K562 (cell line): ENCODE measurements around the gene NKD1. TPM values are rescaled to one million over a fixed set of nuclear protein-coding genes. Genes with fewer than 3 reads are reported as not detected.
"Not testable (repeated sequence)": the region's sequence is repeated elsewhere in the genome, so short reads cannot be mapped to it uniquely, and the experiment has no call there.

ENCODE experiments used
- ATAC-seq: fragments of 200-7000 bp; cut with Tn5 transposase; 3 replicates; pipeline ENCODE4 v1.9.1; 2020; ENCODE audit warnings: moderate library complexity
- BruUV-seq: library from RNA; stranded (reverse); fragments of 400-500 nt; replicated peaks from 2 replicates; lab custom pipeline; 2021; lab: Mats Ljungman, UMichigan
- CTCF ChIA-PET: fragments of 300-600 bp; formaldehyde crosslinking; extraction: SDS; loops from one replicate; lab custom pipeline; 2021; ENCODE audit warnings: low intra/inter-chr PET ratio; lab: Yijun Ruan, JAX
- POLR2A ChIA-PET: fragments of 300-600, 350-650 bp; sonication (Branson Sonifier 250); formaldehyde crosslinking; extraction: SDS; loops from one replicate; lab custom pipeline; 2021; ENCODE audit warnings: antibody characterized with exemption, inconsistent platforms; lab: Yijun Ruan, JAX
- DNase-seq, 4 experiments: peaks; one replicate each; pipeline versions ENCODE4 v3.0.0 to v3.0.0-alpha.2; 2011 to 2018; ENCODE audit warnings: low spot score in 3 of 4, mixed read lengths in 3 of 4; ENCODE audit errors: extremely low read depth in 1 of 4
- FAIRE-seq: peaks from 2 replicates; lab custom pipeline; 2011; peaks lifted over from hg19 to GRCh38; lab: Jason Lieb, UNC
- H2AFZ ChIP-seq: 2 replicates; pipeline ENCODE4 v1.6.0; 2011; ENCODE audit warnings: low read depth, low read length, control low read depth, inconsistent platforms
- H3K27ac ChIP-seq: fragments of 200-600 bp; 3 replicates; pipeline ENCODE4 v1.8.0; 2011; ENCODE audit warnings: low read depth, mild to moderate bottlenecking, control low read depth, inconsistent platforms, low read length, moderate library complexity, mixed read lengths; ENCODE audit errors: extremely low read depth
- H3K27me3 ChIP-seq, 2 experiments: fragments of 300-600 bp in 1 of 2; 2 replicates in 1 of 2; 3 replicates in 1 of 2; pipeline versions ENCODE4 v1.6.0 to v1.8.0; 2011; ENCODE audit warnings: inconsistent platforms in 2 of 2, low read length in 2 of 2, mild to moderate bottlenecking in 1 of 2, mixed read lengths in 1 of 2, moderate library complexity in 1 of 2; ENCODE audit not compliant: control insufficient read depth in 2 of 2, insufficient read depth in 2 of 2
- H3K36me3 ChIP-seq: fragments of 300-600 bp; 3 replicates; pipeline ENCODE4 v1.8.0; 2011; ENCODE audit warnings: mild to moderate bottlenecking, low read length, inconsistent platforms; ENCODE audit not compliant: control insufficient read depth, insufficient read depth
- H3K4me1 ChIP-seq, 2 experiments: fragments of 200-600 bp in 1 of 2; replicated peaks in 1 of 2; 2 replicates in 1 of 2; 3 replicates in 1 of 2; pipeline versions ENCODE4 v1.5.1 to v1.8.0; 2011; ENCODE audit warnings: inconsistent platforms in 2 of 2, low read length in 2 of 2, mild to moderate bottlenecking in 1 of 2, mixed read lengths in 1 of 2, moderate library complexity in 1 of 2; ENCODE audit not compliant: control insufficient read depth in 2 of 2, insufficient read depth in 2 of 2
- H3K4me2 ChIP-seq: 2 replicates; pipeline ENCODE4 v1.6.1; 2011; ENCODE audit warnings: low read length, control low read depth, inconsistent platforms, mixed read lengths; ENCODE audit not compliant: insufficient read depth
- H3K4me3 ChIP-seq: fragments of 200-600 bp; sonication (generic), shearing (Covaris generic); 2 replicates; pipeline ENCODE4 v1.5.1; 2016; ENCODE audit warnings: control low read depth, inconsistent platforms
- H3K79me2 ChIP-seq: fragments of 200-600 bp; 3 replicates; pipeline ENCODE4 v1.8.0; 2011; ENCODE audit warnings: low read length, inconsistent platforms; ENCODE audit not compliant: control insufficient read depth, insufficient read depth
- H3K9ac ChIP-seq, 2 experiments: 2 replicates each; pipeline versions ENCODE4 v1.6.0 to v1.6.1; 2011; ENCODE audit warnings: low read depth in 2 of 2, low read length in 2 of 2, control low read depth in 1 of 2, inconsistent platforms in 1 of 2, mild to moderate bottlenecking in 1 of 2, mixed read lengths in 1 of 2; ENCODE audit not compliant: insufficient read depth in 1 of 2
- H3K9me1 ChIP-seq: one replicate; pipeline ENCODE4 v1.6.0; 2011; ENCODE audit warnings: inconsistent platforms, mild to moderate bottlenecking, low read length, moderate library complexity; ENCODE audit not compliant: control insufficient read depth, insufficient read depth
- H3K9me3 ChIP-seq: replicated peaks from 2 replicates; pipeline ENCODE4 v1.5.1; 2011; ENCODE audit warnings: low read depth, low read length, inconsistent platforms; ENCODE audit not compliant: control insufficient read depth, insufficient read depth
- H4K20me1 ChIP-seq: replicated peaks from 2 replicates; pipeline ENCODE4 v1.6.1; 2011; ENCODE audit warnings: low read length, inconsistent platforms, mixed read lengths; ENCODE audit not compliant: control insufficient read depth, insufficient read depth
- FUS ChIP-seq: fragments of 200-400 bp; formaldehyde crosslinking; optimal IDR thresholded peaks from 2 replicates; pipeline ENCODE3; 2017; ENCODE audit warnings: low read depth, low read length
- PHTF2 ChIP-seq: fragments of 250-450 bp; sonication (Bioruptor Pico); IDR thresholded peaks from 2 replicates; pipeline ENCODE4 v1.5.0; 2021; ENCODE audit warnings: mild to moderate bottlenecking
- RFX1 ChIP-seq: fragments of 450-650 bp; IDR thresholded peaks from 2 replicates; pipeline ENCODE4 v1.6.1; 2016; ENCODE audit warnings: mild to moderate bottlenecking, moderate library complexity
- ZNF197 ChIP-seq: fragments of 200-800 bp; sonication (Bioruptor generic); IDR thresholded peaks from 2 replicates; pipeline ENCODE4 v1.6.1; 2016; ENCODE audit warnings: low read depth, missing genetic modification characterization, missing compliant biosample characterization
- ZNF766 ChIP-seq: fragments of 200-800 bp; sonication (Bioruptor generic); conservative IDR thresholded peaks from 2 replicates; pipeline ENCODE4 v1.6.1; 2016; ENCODE audit warnings: missing genetic modification characterization, missing compliant biosample characterization
- ZSCAN29 ChIP-seq: fragments of 450-650 bp; IDR thresholded peaks from 2 replicates; pipeline ENCODE4 v1.6.1; 2017
- WGBS: fragments of 100-300 bp; shearing (Covaris generic); methylation state at CpG from one replicate; pipeline ENCODE4 v1.1.6; 2016; ENCODE audit warnings: low coverage, mixed read lengths; ENCODE audit not compliant: insufficient coverage; ENCODE audit errors: missing lambda C conversion rate; 5-methylcytosine and 5-hydroxymethylcytosine counted together
- in situ Hi-C: fragments of 300-500 bp; cut with MboI; formaldehyde crosslinking; loops from 4 replicates; pipeline ENCODE4 v1.15.0; 2018; ENCODE audit warnings: inconsistent platforms, mixed read lengths
- intact Hi-C: fragments of 100-400 bp; cut with micrococcal nuclease; formaldehyde crosslinking; loops from 2 replicates; pipeline ENCODE4 v1.14.2; 2022
- polyA plus RNA-seq, 8 experiments: library from polyadenylated mRNA; depleted of rRNA in 4 of 8; stranded (reverse) in 5 of 8; unstranded in 3 of 8; fragments of >200 nt; fragmentation: Nextera tagmentation in 2 of 8; fragmentation: Illumina TruSeq in 1 of 8; extraction: Ambion mirVana in 2 of 8; extraction: Trizol in 1 of 8; gene quantifications; 2 replicates each; pipeline versions ENCODE4 v1.2.1 to v1.2.3, GENCODE V29; 2011 to 2014; ENCODE audit warnings: inconsistent platforms in 1 of 8, missing spikeins in 1 of 8
- total RNA-seq, 7 experiments: library from RNA; depleted of rRNA in 6 of 7; stranded (reverse); fragments of >200 nt in 6 of 7; fragmentation: Illumina TruSeq in 2 of 7; extraction: Trizol in 2 of 7; gene quantifications; 2 replicates each; pipeline versions ENCODE4 v1.2.1 to v1.2.3, GENCODE V29; 2011 to 2021; ENCODE audit warnings: low replicate concordance in 1 of 7
- TF ChIP-seq, protein P1 (sequence below): fragments of 150-350 bp; IDR thresholded peaks from 2 replicates; pipeline ENCODE4 v1.6.1; 2014; ENCODE audit warnings: low read depth, mild to moderate bottlenecking, low read length, borderline replicate concordance
- TF ChIP-seq, protein P2 (sequence below): fragments of 450-650 bp; IDR thresholded peaks from 2 replicates; pipeline ENCODE4 v1.6.1; 2016; ENCODE audit warnings: antibody characterized with exemption

NKD1 gene
- total and polyA plus RNA-seq, 9 of the 15 experiments (the other 6 are each of a cell fraction or from before 2014, with no cell fraction given) = under 0.01 to 0.24 (median 0.04) TPM; not detected in 2

- H3K9me1 ChIP-seq, H3K9ac ChIP-seq, CTCF ChIA-PET, H3K4me3 ChIP-seq, FAIRE-seq, H3K4me1 ChIP-seq, intact Hi-C loops, BruUV-seq, H3K4me2 ChIP-seq, ATAC-seq, H4K20me1 ChIP-seq, H3K79me2 ChIP-seq, H3K27ac ChIP-seq, DNase-seq, H3K36me3 ChIP-seq, H3K9me3 ChIP-seq, H2AFZ ChIP-seq: not testable (repeated sequence)
- in situ Hi-C loops = loop anchor here (25.0 kb wide), 1 partner anchor 292 kb away; no protein-coding TSS in a partner anchor
- peaks cover 12 to 48% of the 10 kb centered on the region in 2 experiments; a peak in 3 of 5 replicates for H3K27me3 ChIP-seq
- POLR2A ChIA-PET = interaction anchor here (0.7 kb wide), 1 partner anchor 64 kb away, joined by 3 read pairs; no protein-coding TSS in a partner anchor
- 1% methylated on average over 8 of the region's 8 CpGs for WGBS
These were observed 44.2 kb upstream of the NKD1 start for GRCh38 chr16:50503868-50504531.

- no TSS peak for BruUV-seq
- 2% methylated on average over 5 of the region's 5 CpGs for WGBS
- DNase-seq = no peak
- Histone ChIP-seq H3K79me2 (no peaks in the 10 kb centered on the region), H2AFZ (no peak overlapping the region), H3K27ac (no peak overlapping the region), H3K9ac (no peak overlapping the region), H3K9me3 (no peaks in the 10 kb centered on the region), H3K4me1 (no peaks in the 10 kb centered on the region; a peak in 1 of 5 replicates), H3K27me3 (peaks cover 12 to 48% of the 10 kb centered on the region in 2 experiments; a peak in 3 of 5 replicates), H3K4me3 (no peak overlapping the region), H3K9me1 (no peaks in the 10 kb centered on the region), H3K36me3 (no peaks in the 10 kb centered on the region), H4K20me1 (0 out of 2 replicates have a peak, but pooled peaks cover 4% of the 10 kb centered on the region), H3K4me2 (no peak overlapping the region)
- intact Hi-C loops (no loop called here), in situ Hi-C loops (loop anchor here (25.0 kb wide), 1 partner anchor 293 kb away; no protein-coding TSS in a partner anchor)
- ChIA-PET POLR2A (no interaction called here), CTCF (no interaction called here)
- no peak for ATAC-seq
- no peak for FAIRE-seq
- TF ChIP-seq ZNF197 (CRISPR knock-in tag) (no peak), ZNF766 (no peak), RFX1 (no peak), PHTF2 (CRISPR knock-in tag) (no peak), ZSCAN29 (no peak), FUS (no peak)
- TF ChIP-seq, protein P1, sequence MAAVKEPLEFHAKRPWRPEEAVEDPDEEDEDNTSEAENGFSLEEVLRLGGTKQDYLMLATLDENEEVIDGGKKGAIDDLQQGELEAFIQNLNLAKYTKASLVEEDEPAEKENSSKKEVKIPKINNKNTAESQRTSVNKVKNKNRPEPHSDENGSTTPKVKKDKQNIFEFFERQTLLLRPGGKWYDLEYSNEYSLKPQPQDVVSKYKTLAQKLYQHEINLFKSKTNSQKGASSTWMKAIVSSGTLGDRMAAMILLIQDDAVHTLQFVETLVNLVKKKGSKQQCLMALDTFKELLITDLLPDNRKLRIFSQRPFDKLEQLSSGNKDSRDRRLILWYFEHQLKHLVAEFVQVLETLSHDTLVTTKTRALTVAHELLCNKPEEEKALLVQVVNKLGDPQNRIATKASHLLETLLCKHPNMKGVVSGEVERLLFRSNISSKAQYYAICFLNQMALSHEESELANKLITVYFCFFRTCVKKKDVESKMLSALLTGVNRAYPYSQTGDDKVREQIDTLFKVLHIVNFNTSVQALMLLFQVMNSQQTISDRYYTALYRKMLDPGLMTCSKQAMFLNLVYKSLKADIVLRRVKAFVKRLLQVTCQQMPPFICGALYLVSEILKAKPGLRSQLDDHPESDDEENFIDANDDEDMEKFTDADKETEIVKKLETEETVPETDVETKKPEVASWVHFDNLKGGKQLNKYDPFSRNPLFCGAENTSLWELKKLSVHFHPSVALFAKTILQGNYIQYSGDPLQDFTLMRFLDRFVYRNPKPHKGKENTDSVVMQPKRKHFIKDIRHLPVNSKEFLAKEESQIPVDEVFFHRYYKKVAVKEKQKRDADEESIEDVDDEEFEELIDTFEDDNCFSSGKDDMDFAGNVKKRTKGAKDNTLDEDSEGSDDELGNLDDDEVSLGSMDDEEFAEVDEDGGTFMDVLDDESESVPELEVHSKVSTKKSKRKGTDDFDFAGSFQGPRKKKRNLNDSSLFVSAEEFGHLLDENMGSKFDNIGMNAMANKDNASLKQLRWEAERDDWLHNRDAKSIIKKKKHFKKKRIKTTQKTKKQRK = no peak
- TF ChIP-seq, protein P2, sequence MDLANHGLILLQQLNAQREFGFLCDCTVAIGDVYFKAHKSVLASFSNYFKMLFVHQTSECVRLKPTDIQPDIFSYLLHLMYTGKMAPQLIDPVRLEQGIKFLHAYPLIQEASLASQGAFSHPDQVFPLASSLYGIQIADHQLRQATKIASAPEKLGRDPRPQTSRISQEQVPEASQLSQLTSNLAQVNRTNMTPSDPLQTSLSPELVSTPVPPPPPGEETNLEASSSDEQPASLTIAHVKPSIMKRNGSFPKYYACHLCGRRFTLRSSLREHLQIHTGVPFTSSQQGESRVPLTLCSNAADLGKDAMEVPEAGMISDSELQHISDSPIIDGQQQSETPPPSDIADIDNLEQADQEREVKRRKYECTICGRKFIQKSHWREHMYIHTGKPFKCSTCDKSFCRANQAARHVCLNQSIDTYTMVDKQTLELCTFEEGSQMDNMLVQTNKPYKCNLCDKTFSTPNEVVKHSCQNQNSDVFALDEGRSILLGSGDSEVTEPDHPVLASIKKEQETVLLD = no peak
These were observed 43.1 kb upstream of the NKD1 start for GRCh38 chr16:50505115-50505514.
